ENCODE data around the gene TSPAN17. TPM values are rescaled to one million over a fixed set of nuclear protein-coding genes. Genes with fewer than 3 reads are reported as not detected.

Gene TSPAN17
- total and polyA plus RNA-seq, 11 donors = 15.4 to 59.3 (median 30.9) TPM

- no peak overlapping the region for H3K27ac ChIP-seq
- TF ChIP-seq POLR2A (IDR thresholded peaks at IDR 0.05) (no peak), CTCF (IDR thresholded peaks at IDR 0.05) (no peak)
- WGBS, 4 donors = 31 to 54% (median 37%) methylated on average over 28 to 46 of the region's 46 CpGs
- peak overlapping the region; percentile 54 to 88 (median 59) for H3K4me3 ChIP-seq
- intact Hi-C loops (cut with DNase I) = no loop called here
- H3K27me3 ChIP-seq = peaks cover 0 to 17% (median 3%) of the 10 kb centered on the region in 9 donors
- no peaks in the 10 kb centered on the region for H3K36me3 ChIP-seq
- H3K9me3 ChIP-seq = no peaks in the 10 kb centered on the region
- peaks cover 0 to 18% (median 5%) of the 10 kb centered on the region in 12 donors for H3K4me1 ChIP-seq
- ATAC-seq (no peak), DNase-seq (no peak)
Observed at GRCh38 chr5:176608937-176609723, 38.2 kb upstream of the TSPAN17 start.

GRCh38 chr5:176609724-176610434, 37.4 kb upstream of the TSPAN17 start, which contains the start of gene GPRIN1:
TSS of gene GPRIN1 (minus strand) at chr5:176610156. CDS start at chr5:176599834, 10,322 bp downstream.
- intact Hi-C loops (cut with DNase I) = no loop called here
- WGBS, 4 donors = 0 to 1% (median 1%) methylated on average over 35 to 101 of the region's 101 CpGs; no CpG with 5 or more reads in 1 of the 4 donors
- Histone ChIP-seq H3K27me3 (peaks cover 0 to 17% (median 3%) of the 10 kb centered on the region in 9 donors), H3K27ac (no peak within 1 kb of the TSS), H3K36me3 (no peaks in the 10 kb centered on the region), H3K4me1 (peaks cover 0 to 18% (median 5%) of the 10 kb centered on the region in 12 donors), H3K4me3 (peak within 1 kb of the TSS; percentile 54 to 88 (median 59)), H3K9me3 (no peaks in the 10 kb centered on the region)
- DNase-seq = peak in 4 of 5 donors; percentile 43 to 77 (median 58)
- no peak for TF ChIP-seq POLR2A (IDR thresholded peaks at IDR 0.05)
- TF ChIP-seq CTCF (IDR thresholded peaks at IDR 0.05) = peak in 6 of 12 donors; percentile 8 to 47 (median 36)
- peak in 3 of 4 donors; percentile 70 to 90 (median 83) for ATAC-seq

- Histone ChIP-seq H3K27ac (no peak overlapping the region), H3K4me1 (peaks cover 0 to 18% (median 5%) of the 10 kb centered on the region in 12 donors), H3K36me3 (no peaks in the 10 kb centered on the region), H3K9me3 (no peaks in the 10 kb centered on the region), H3K27me3 (peaks cover 0 to 18% (median 5%) of the 10 kb centered on the region in 9 donors), H3K4me3 (peak overlapping the region; percentile 54 to 88 (median 59))
- intact Hi-C loops (cut with DNase I) = no loop called here
- ATAC-seq (no peak), DNase-seq (no peak)
- TF ChIP-seq CTCF (IDR thresholded peaks at IDR 0.05) (peak in 1 of 12 donors; percentile 1), POLR2A (IDR thresholded peaks at IDR 0.05) (no peak)
- 0 to 5% (median 3%) methylated on average over 2 to 31 of the region's 31 CpGs for WGBS, 4 donors
Observed at GRCh38 chr5:176610435-176610773, 36.9 kb upstream of the TSPAN17 start.

- H3K4me3 ChIP-seq = no peak overlapping the region
- DNase-seq (peak; percentile 72 to 81 (median 74)), ATAC-seq (no peak)
- no peak for TF ChIP-seq CTCF (IDR thresholded peaks at IDR 0.05)
- intact Hi-C loops (cut with DNase I) = no loop called here
- peaks cover 0 to 27% (median 6%) of the 10 kb centered on the region in 9 donors for H3K27me3 ChIP-seq
- H3K36me3 ChIP-seq = no peaks in the 10 kb centered on the region
- 10 to 11% (median 10%) methylated on average over 10 of the region's 10 CpGs for WGBS, 4 donors
- H3K27ac ChIP-seq = no peak overlapping the region
- H3K9me3 ChIP-seq = no peaks in the 10 kb centered on the region
- H3K4me1 ChIP-seq = peaks cover 0 to 18% (median 5%) of the 10 kb centered on the region in 12 donors
Observed at GRCh38 chr5:176611435-176611834, 35.8 kb upstream of the TSPAN17 start.
